Colonic mucosa (tissue), 4 donors: ENCODE results near the gene AURKAIP1. TPM values are rescaled to one million over a fixed set of nuclear protein-coding genes. Genes with fewer than 3 reads are reported as not detected.
"Not testable (repeated sequence)": the region's sequence is repeated elsewhere in the genome, so short reads cannot be mapped to it uniquely, and the experiment has no call there.

Source experiments
- DNase-seq: peaks from one replicate; pipeline ENCODE4 v3.0.0-alpha.2; 2020
- H3K27ac ChIP-seq: fragments of 200-600 bp; one replicate; pipeline ENCODE4 v1.8.0; 2021
- H3K27me3 ChIP-seq: fragments of 200-600 bp; one replicate; pipeline ENCODE4 v1.8.0; 2021
- H3K36me3 ChIP-seq: fragments of 200-600 bp; one replicate; pipeline ENCODE4 v1.8.0; 2021
- H3K4me1 ChIP-seq: fragments of 200-600 bp; one replicate; pipeline ENCODE4 v1.8.0; 2021; ENCODE audit warnings: mild to moderate bottlenecking
- H3K4me3 ChIP-seq: fragments of 200-600 bp; one replicate; pipeline ENCODE4 v1.8.0; 2021
- H3K9ac ChIP-seq, 2 donors: one replicate each; pipeline ENCODE4 v1.7.0; 2013; ENCODE audit warnings: control low read depth in 2 of 2, low read depth in 2 of 2, low read length in 2 of 2
- H3K9me3 ChIP-seq: fragments of 200-600 bp; one replicate; pipeline ENCODE4 v1.8.0; 2021
- intact Hi-C: fragments of 100-400 bp; cut with DNase I; formaldehyde crosslinking; loops from one replicate; pipeline ENCODE4 v1.14.1; 2022
- total RNA-seq, 2 donors: library from RNA; stranded (reverse); fragmentation: NEBNext Ultra II Directional in 1 of 2; extraction: Animal tissue kit (Norgen Biotek cat#: 25700) in 1 of 2; gene quantifications; one replicate each; pipeline ENCODE4 v1.2.1, GENCODE V29; 2021
- TF ChIP-seq, protein P1 (sequence below): fragments of 200-600 bp; IDR thresholded peaks from one replicate; pipeline ENCODE4 v1.8.0; 2022; ENCODE audit warnings: antibody characterized with exemption, mild to moderate bottlenecking
- donor health status: healthy.
- donor health status: DM: no; HTN: no; CAD: no.
- donor health status: DM: no; HTN: no; CAD: no.

AURKAIP1 gene
- total RNA-seq, 2 donors from 2014 or later = 179 to 332 TPM

DNA sequence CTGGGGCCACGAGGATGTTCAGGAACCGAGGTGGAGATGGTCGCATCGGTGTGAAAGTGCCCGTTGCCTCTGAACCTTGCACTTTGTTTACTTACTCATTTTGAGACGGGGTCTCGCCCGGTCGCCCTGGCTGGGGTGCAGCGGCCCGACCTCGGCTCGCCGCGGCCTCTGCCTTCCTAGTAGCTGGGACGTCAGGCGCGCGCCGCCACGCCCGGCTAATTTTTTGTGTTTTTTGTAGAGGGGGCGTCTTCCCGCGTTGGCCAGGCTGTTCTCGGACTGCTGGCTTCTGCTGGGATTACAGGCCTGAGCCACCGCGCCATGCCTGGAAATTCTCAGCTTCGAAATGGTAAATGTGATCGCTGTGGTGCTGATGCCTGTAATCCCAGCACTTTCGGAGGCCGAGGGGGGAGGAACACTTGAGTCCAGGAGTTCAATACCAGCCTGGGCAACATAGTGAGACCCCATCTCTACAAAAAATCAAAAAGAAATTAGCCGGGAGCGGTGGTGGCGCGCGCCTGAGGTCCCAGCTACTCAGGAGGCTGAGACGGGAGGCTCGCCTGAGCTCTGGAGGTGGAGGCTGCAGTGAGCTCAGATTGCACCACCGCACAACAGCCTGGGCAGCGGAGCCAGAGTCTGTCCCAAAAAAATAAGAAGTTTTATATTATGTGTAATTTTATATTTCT lies 32.8 kb upstream of the AURKAIP1 start:
- DNase-seq = no peak
- Histone ChIP-seq H3K4me3 (peak overlapping the region; percentile 91), H3K9ac (peak overlapping the region; percentile 84 to 96), H3K9me3 (no peaks in the 10 kb centered on the region), H3K4me1 (peaks cover 11% of the 10 kb centered on the region), H3K27me3 (no peaks in the 10 kb centered on the region), H3K27ac (peak overlapping the region; percentile 78), H3K36me3 (no peaks in the 10 kb centered on the region)
- TF ChIP-seq, protein P1, sequence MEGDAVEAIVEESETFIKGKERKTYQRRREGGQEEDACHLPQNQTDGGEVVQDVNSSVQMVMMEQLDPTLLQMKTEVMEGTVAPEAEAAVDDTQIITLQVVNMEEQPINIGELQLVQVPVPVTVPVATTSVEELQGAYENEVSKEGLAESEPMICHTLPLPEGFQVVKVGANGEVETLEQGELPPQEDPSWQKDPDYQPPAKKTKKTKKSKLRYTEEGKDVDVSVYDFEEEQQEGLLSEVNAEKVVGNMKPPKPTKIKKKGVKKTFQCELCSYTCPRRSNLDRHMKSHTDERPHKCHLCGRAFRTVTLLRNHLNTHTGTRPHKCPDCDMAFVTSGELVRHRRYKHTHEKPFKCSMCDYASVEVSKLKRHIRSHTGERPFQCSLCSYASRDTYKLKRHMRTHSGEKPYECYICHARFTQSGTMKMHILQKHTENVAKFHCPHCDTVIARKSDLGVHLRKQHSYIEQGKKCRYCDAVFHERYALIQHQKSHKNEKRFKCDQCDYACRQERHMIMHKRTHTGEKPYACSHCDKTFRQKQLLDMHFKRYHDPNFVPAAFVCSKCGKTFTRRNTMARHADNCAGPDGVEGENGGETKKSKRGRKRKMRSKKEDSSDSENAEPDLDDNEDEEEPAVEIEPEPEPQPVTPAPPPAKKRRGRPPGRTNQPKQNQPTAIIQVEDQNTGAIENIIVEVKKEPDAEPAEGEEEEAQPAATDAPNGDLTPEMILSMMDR = no peak
- intact Hi-C loops = no loop called here

DNA sequence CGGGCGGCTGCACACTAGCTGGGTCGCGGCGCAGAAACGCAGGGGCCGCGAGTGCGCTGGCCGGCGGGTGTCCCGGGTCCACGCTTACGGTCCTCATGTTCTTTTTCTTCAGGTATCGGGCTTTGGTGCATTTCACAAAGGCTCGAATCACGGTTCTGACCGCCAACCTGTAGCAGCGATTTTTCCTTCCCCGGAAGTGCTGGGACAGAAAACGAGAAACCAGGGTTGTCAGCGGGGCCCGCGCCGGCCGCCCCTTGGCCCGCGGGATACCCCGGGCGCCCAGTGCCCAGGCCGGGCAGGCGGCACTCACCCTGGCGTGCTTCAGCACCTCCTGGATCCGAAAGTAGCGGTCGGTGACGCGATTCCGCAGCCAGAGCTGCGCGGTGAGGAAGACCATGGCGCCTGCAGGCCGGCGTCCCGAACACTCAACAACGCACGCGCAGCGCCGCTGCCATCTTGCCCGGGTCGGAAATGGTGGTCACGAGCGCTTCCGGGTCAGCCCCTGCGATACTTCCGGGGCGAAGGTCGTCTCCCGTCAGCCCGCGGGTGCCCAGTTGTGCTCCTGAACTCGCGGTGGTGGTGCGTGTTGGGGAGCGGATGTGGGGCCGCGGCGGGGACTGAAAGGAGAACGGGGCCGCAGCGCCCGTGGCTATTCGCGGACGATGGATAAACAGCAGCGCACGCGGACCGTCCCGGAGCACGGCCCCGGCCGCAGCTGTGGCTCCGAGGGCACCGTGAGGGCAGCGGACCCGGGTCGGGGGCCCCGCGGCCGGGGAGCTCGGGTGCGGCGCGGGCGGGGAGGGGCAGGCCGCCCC lies 32.0 kb upstream of the AURKAIP1 start, which contains the start of gene MRPL20:
TSS of gene MRPL20 (minus strand) at position 473 of the 815 bp plus-strand sequence. CDS start at position 397, 76 bp downstream.
- peak; percentile 96 for DNase-seq
- Histone ChIP-seq H3K27ac (peak within 1 kb of the TSS; percentile 78), H3K9me3 (no peaks in the 10 kb centered on the region), H3K4me1 (peaks cover 11% of the 10 kb centered on the region), H3K9ac (peak within 1 kb of the TSS; percentile 84 to 96), H3K36me3 (no peaks in the 10 kb centered on the region), H3K4me3 (peak within 1 kb of the TSS; percentile 91), H3K27me3 (no peaks in the 10 kb centered on the region)
- intact Hi-C loops = no loop called here
- TF ChIP-seq, protein P1 = no peak

DNA sequence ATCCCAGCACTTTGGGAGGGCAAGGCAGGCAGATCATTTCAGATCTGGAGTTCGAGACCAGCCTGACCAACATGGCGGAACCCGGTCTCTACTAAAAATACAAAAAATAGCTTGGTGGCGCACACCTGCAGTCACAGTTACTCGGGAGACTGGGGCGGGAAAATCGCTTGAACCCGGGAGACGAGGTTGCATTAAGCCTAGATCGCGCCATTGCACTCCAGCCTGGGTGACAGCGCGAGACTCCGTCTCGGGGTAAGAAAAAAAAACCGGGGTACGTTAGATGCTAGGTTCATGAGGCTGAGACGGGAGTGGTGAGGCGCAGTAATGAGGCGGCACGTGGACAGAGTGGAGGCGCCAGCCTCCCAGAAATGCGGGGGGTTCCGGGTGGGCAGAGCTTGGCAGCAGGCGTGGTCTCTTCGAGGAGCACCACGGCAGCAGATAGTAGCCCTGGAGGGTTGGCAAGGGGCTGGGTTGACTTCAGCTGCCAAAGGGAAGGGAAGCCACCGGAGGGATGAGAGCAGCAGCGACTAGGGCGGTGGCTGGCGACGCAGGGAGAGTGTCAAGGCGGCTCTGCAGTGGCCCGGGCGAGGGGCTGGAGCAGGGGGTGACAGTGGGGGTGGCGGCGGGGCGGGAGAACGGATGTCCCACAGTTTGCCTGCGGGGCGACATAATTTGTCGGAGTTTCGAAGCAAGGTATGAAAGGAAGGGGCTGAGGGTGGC lies 31.3 kb upstream of the AURKAIP1 start:
- Histone ChIP-seq H3K4me3 (peak overlapping the region; percentile 91), H3K9me3 (no peaks in the 10 kb centered on the region), H3K27me3 (no peaks in the 10 kb centered on the region), H3K27ac (peak overlapping the region; percentile 78), H3K9ac (peak overlapping the region; percentile 70 to 84), H3K36me3 (peaks cover 1% of the 10 kb centered on the region), H3K4me1 (peaks cover 11% of the 10 kb centered on the region)
- no peak for DNase-seq
- TF ChIP-seq, protein P1 = no peak
- intact Hi-C loops = no loop called here

DNA sequence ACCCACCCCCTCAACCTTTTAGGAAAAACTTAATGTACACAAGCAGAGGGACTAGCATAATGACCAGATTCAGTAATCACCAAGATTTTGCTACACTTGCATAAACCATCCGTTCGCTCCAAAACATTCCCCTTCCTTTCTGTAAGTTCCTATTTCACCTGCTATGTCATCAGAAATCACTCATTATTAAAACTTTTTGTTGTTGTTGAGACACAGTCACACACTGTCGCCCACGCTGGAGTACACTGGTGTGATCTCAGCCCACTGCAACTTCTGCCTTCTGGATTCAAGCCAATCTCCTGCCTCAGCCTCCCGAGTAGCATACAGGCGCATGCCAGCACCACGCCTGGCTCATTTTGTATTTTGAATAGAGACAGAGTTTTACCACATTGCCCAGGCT lies 28.6 kb upstream of the AURKAIP1 start:
- peaks cover 19% of the 10 kb centered on the region for H3K4me1 ChIP-seq
- H3K36me3 ChIP-seq = peaks cover 6% of the 10 kb centered on the region
- no peak overlapping the region for H3K4me3 ChIP-seq
- no peak overlapping the region for H3K9ac ChIP-seq
- TF ChIP-seq, protein P1 = no peak
- H3K27ac ChIP-seq = no peak overlapping the region
- DNase-seq = no peak
- intact Hi-C loops = no loop called here
- no peaks in the 10 kb centered on the region for H3K27me3 ChIP-seq
- no peaks in the 10 kb centered on the region for H3K9me3 ChIP-seq

DNA sequence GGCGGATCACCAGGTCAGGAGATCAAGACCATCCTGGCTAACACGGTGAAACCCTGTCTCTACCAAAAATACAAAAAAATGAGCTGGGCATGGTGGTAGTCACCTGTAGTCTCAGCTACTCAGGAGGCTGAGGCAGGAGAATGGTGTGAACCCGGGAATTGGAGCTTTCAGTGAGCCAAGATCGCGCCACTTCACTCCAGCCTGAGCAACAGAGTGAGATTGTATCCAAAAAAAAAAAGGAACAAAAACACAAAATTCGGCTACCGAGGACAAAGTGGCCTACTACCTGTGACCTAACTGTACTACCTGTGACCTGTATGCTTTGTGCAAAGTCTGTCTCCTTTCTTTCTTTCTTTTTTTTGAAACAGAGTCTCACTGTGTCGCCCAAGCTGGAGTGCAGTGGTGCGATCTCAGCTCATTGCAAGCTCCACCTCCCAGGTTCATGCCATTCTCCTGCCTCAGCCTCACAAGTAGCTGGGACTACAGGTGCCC lies 27.9 kb upstream of the AURKAIP1 start:
- H3K4me1 ChIP-seq = peaks cover 19% of the 10 kb centered on the region
- H3K9me3 ChIP-seq, H3K36me3 ChIP-seq, H3K9ac ChIP-seq, H3K4me3 ChIP-seq, H3K27me3 ChIP-seq, H3K27ac ChIP-seq, intact Hi-C loops, DNase-seq: not testable (repeated sequence)
